Effector CD8-positive, alpha-beta T cell (primary cell): ENCODE measurements around the gene C12orf60.

ENCODE experiments used
- DNase-seq: peaks from one replicate; lab custom pipeline; 2025; lab: John Stamatoyannopoulos, UW

Gene C12orf60

GRCh38 chr12:14776236-14776961 is 27.1 kb upstream of the C12orf60 start:
- no peak for DNase-seq

GRCh38 chr12:14777271-14777670 is 26.2 kb upstream of the C12orf60 start:
- no peak for DNase-seq

- DNase-seq: no peak
Measured at GRCh38 chr12:14779834-14780233, 23.6 kb upstream of the C12orf60 start.

- DNase-seq: no peak
Measured at GRCh38 chr12:14780859-14781258, 22.6 kb upstream of the C12orf60 start.

- no peak for DNase-seq
Measured at GRCh38 chr12:14781563-14781962, 21.9 kb upstream of the C12orf60 start.

GRCh38 chr12:14782756-14783155 is 20.7 kb upstream of the C12orf60 start:
- DNase-seq: no peak

GRCh38 chr12:14784471-14784870 is 19.0 kb upstream of the C12orf60 start:
- no peak for DNase-seq

GRCh38 chr12:14785568-14785967 is 17.9 kb upstream of the C12orf60 start:
- no peak for DNase-seq

GRCh38 chr12:14795028-14795448 is 8.4 kb upstream of the C12orf60 start:
- DNase-seq: no peak

GRCh38 chr12:14802247-14802646 is 1.2 kb upstream of the C12orf60 start:
- DNase-seq: no peak

GRCh38 chr12:14802721-14803010 is 804 bp upstream of the C12orf60 start:
- no peak for DNase-seq

GRCh38 chr12:14803830-14804160 is 325 bp downstream of the C12orf60 start:
- DNase-seq: no peak

GRCh38 chr12:14810167-14810952 is 6.9 kb downstream of the C12orf60 start:
- DNase-seq: no peak

- no peak for DNase-seq
Measured at GRCh38 chr12:14810953-14811483, 7.5 kb downstream of the C12orf60 start.

GRCh38 chr12:14811486-14811885 is 8.0 kb downstream of the C12orf60 start:
- DNase-seq: no peak

- no peak for DNase-seq
Measured at GRCh38 chr12:14814014-14814413, 10.5 kb downstream of the C12orf60 start, which contains the start of gene SMCO3. Gene SMCO3 (minus strand): TSS chr12:14814182. CDS start chr12:14806680, 7,502 bp downstream.

GRCh38 chr12:14824012-14824634 is 20.7 kb downstream of the C12orf60 start:
- DNase-seq: no peak

- DNase-seq: no peak
Measured at GRCh38 chr12:14825256-14825655, 21.8 kb downstream of the C12orf60 start.

- DNase-seq: no peak
Measured at GRCh38 chr12:14826491-14826890, 23.0 kb downstream of the C12orf60 start.

- DNase-seq: no peak
Measured at GRCh38 chr12:14827043-14827442, 23.6 kb downstream of the C12orf60 start.

- DNase-seq: no peak
Measured at GRCh38 chr12:14828892-14829291, 25.4 kb downstream of the C12orf60 start.

- no peak for DNase-seq
Measured at GRCh38 chr12:14833336-14833735, 29.9 kb downstream of the C12orf60 start.

GRCh38 chr12:14833952-14834351 is 30.5 kb downstream of the C12orf60 start:
- no peak for DNase-seq
